Left lung (tissue), 10 donors: ENCODE data around the gene TAF6L. TPM values are rescaled to one million over a fixed set of nuclear protein-coding genes. Genes with fewer than 3 reads are reported as not detected.

Experiments used
- ATAC-seq: fragments of 200-7000 bp; cut with Tn5 transposase; one replicate; pipeline ENCODE4 v1.9.1; 2020; ENCODE audit warnings: moderate library complexity
- DNase-seq, 4 donors: peaks; one replicate each; pipeline ENCODE4 v3.0.0-alpha.2; 2013 to 2020
- H3K27ac ChIP-seq, 2 donors: fragments of 200-600 bp; sonication (generic) in 1 of 2; one replicate each; pipeline versions ENCODE4 v1.5.0 to v1.8.0; 2020 to 2021
- H3K27me3 ChIP-seq, 2 donors: fragments of 200-600 bp; sonication (generic) in 1 of 2; one replicate each; pipeline versions ENCODE4 v1.5.0 to v1.8.0; 2020 to 2021
- H3K36me3 ChIP-seq, 2 donors: fragments of 200-600 bp; sonication (generic) in 1 of 2; one replicate each; pipeline versions ENCODE4 v1.5.0 to v1.8.0; 2020 to 2021
- H3K4me1 ChIP-seq, 2 donors: fragments of 200-600 bp; one replicate each; pipeline ENCODE4 v1.8.0; 2021
- H3K4me3 ChIP-seq, 2 donors: fragments of 200-600 bp; sonication (generic) in 1 of 2; one replicate each; pipeline versions ENCODE4 v1.5.0 to v1.8.0; 2020 to 2021; ENCODE audit warnings: mild to moderate bottlenecking in 1 of 2
- H3K9me3 ChIP-seq, 2 donors: fragments of 200-600 bp; sonication (generic) in 1 of 2; one replicate each; pipeline versions ENCODE4 v1.5.0 to v1.8.0; 2020 to 2021
- CTCF ChIP-seq, 2 donors: fragments of 200-600 bp; sonication (generic) in 1 of 2; IDR thresholded peaks; one replicate each; pipeline versions ENCODE4 v1.5.0 to v1.8.0; 2021; ENCODE audit warnings: antibody characterized with exemption in 2 of 2
- intact Hi-C, 2 donors: fragments of 100-400 bp; cut with DNase I; formaldehyde crosslinking; loops; one replicate each; pipeline versions ENCODE4 v1.11.2 to v1.14.2; 2022
- polyA plus RNA-seq, 6 donors: library from polyadenylated mRNA; unstranded; fragments of 120-200 nt; gene quantifications; one replicate each; pipeline ENCODE4 v1.2.1, GENCODE V29; 2013; ENCODE audit not compliant: insufficient read length in 6 of 6
- total RNA-seq, 2 donors: library from RNA; stranded (reverse); fragmentation: NEBNext Ultra II Directional; extraction: Animal tissue kit (Norgen Biotek cat#: 25700); gene quantifications; one replicate each; pipeline ENCODE4 v1.2.1, GENCODE V29; 2021
- donor health status: DM: no; HTN: yes; CAD: no.
- donor health status: DM: no; HTN: no; CAD: no.

Gene TAF6L
- total and polyA plus RNA-seq, 8 donors, result 14.5 to 35.2 (median 29.1) TPM

- Histone ChIP-seq H3K27ac (no peak overlapping the region), H3K36me3 (peaks cover 0 to 64% of the 10 kb centered on the region in 2 donors), H3K9me3 (no peaks in the 10 kb centered on the region), H3K4me1 (peaks cover 0 to 21% of the 10 kb centered on the region in 2 donors), H3K27me3 (no peaks in the 10 kb centered on the region), H3K4me3 (no peak overlapping the region)
- no peak for TF ChIP-seq CTCF (IDR thresholded peaks at IDR 0.05)
- ATAC-seq, result no peak
- no peak for DNase-seq
- intact Hi-C loops, result no loop called here
Observed at GRCh38 chr11:62777389-62777788, 6.2 kb downstream of the TAF6L start.

- ATAC-seq (no peak), DNase-seq (no peak)
Observed at GRCh38 chr11:62778441-62778840, 7.2 kb downstream of the TAF6L start.

GRCh38 chr11:62782753-62783152 is 11.6 kb downstream of the TAF6L start:
- H3K9me3 ChIP-seq, result no peaks in the 10 kb centered on the region
- H3K4me3 ChIP-seq, result no peak overlapping the region
- intact Hi-C loops, result no loop called here
- H3K4me1 ChIP-seq, result peaks cover 5 to 13% of the 10 kb centered on the region in 2 donors
- H3K27ac ChIP-seq, result no peak overlapping the region
- no peak for TF ChIP-seq CTCF (IDR thresholded peaks at IDR 0.05)
- ATAC-seq, result no peak
- no peak for DNase-seq
- H3K27me3 ChIP-seq, result no peaks in the 10 kb centered on the region
- H3K36me3 ChIP-seq, result peaks cover 0 to 57% of the 10 kb centered on the region in 2 donors

More at GRCh38 chr11:62778441-62778840, 7.2 kb downstream of the TAF6L start:
- Histone ChIP-seq H3K27me3 (no peaks in the 10 kb centered on the region), H3K4me1 (peaks cover 0 to 13% of the 10 kb centered on the region in 2 donors), H3K4me3 (no peak overlapping the region), H3K27ac (no peak overlapping the region), H3K9me3 (no peaks in the 10 kb centered on the region), H3K36me3 (peaks cover 0 to 74% of the 10 kb centered on the region in 2 donors)
- TF ChIP-seq CTCF (IDR thresholded peaks at IDR 0.05), result no peak
- intact Hi-C loops, result no loop called here

- ATAC-seq (peak; percentile 84), DNase-seq (peak; percentile 83 to 97 (median 91))
- peaks cover 18 to 50% of the 10 kb centered on the region in 2 donors for H3K4me1 ChIP-seq
- H3K27ac ChIP-seq, result peak overlapping the region; percentile 96 to 98
- H3K9me3 ChIP-seq, result no peaks in the 10 kb centered on the region
- H3K27me3 ChIP-seq, result no peaks in the 10 kb centered on the region
- intact Hi-C loops, result no loop called here
- peak; percentile 90 to 97 for TF ChIP-seq CTCF (IDR thresholded peaks at IDR 0.05)
- peak overlapping the region; percentile 91 to 96 for H3K4me3 ChIP-seq
- H3K36me3 ChIP-seq, result peaks cover 0 to 43% of the 10 kb centered on the region in 2 donors
Observed at GRCh38 chr11:62786318-62787004, 15.3 kb downstream of the TAF6L start.

GRCh38 chr11:62787005-62787759 is 16.0 kb downstream of the TAF6L start, which contains the start of gene TMEM179B:
Gene TMEM179B, plus strand, starts transcription at chr11:62787402. Its CDS starts 30 bp downstream, at chr11:62787432.
- intact Hi-C loops, result no loop called here
- peaks cover 0 to 37% of the 10 kb centered on the region in 2 donors for H3K36me3 ChIP-seq
- peak; percentile 97 to 99 (median 98) for DNase-seq
- ATAC-seq, result peak; percentile 89
- peak within 1 kb of the TSS; percentile 91 to 96 for H3K4me3 ChIP-seq
- peaks cover 20 to 57% of the 10 kb centered on the region in 2 donors for H3K4me1 ChIP-seq
- no peaks in the 10 kb centered on the region for H3K9me3 ChIP-seq
- H3K27ac ChIP-seq, result peak within 1 kb of the TSS; percentile 96 to 98
- H3K27me3 ChIP-seq, result no peaks in the 10 kb centered on the region
- peak in 1 of 2 donors; percentile 6 for TF ChIP-seq CTCF (IDR thresholded peaks at IDR 0.05)
